H4 (cell line): ENCODE results near the gene ERBB4. TPM values are rescaled to one million over a fixed set of nuclear protein-coding genes. Genes with fewer than 3 reads are reported as not detected.
A peak's percentile ranks its signal among the peaks of the same experiment; 100 is the strongest.
"Not testable (repeated sequence)": the region's sequence is repeated elsewhere in the genome, so short reads cannot be mapped to it uniquely, and the experiment has no call there.

Experiments used
- DNase-seq: peaks from one replicate; pipeline ENCODE4 v3.0.0-alpha.2; 2015; ENCODE audit warnings: low spot score
- total RNA-seq: library from RNA; depleted of rRNA; stranded (reverse); fragments of >200 nt; shearing (Covaris generic); gene quantifications from 2 replicates; pipeline ENCODE4 v1.2.3, GENCODE V29; 2014

ERBB4 gene
- total RNA-seq, 1 experiment from 2014 or later: 0.33 TPM

- no peak for DNase-seq
Observed at GRCh38 chr2:212147921-212148513, 390.6 kb downstream of the ERBB4 start.

- DNase-seq: no peak
Observed at GRCh38 chr2:212146416-212146815, 392.2 kb downstream of the ERBB4 start.

- peak; percentile 29 for DNase-seq
Observed at GRCh38 chr2:212145121-212145520, 393.5 kb downstream of the ERBB4 start.

GRCh38 chr2:212142631-212143030, 396.0 kb downstream of the ERBB4 start:
- no peak for DNase-seq

- DNase-seq: no peak
Observed at GRCh38 chr2:212141499-212141898, 397.1 kb downstream of the ERBB4 start.

GRCh38 chr2:212136216-212136795, 402.3 kb downstream of the ERBB4 start:
- no peak for DNase-seq

GRCh38 chr2:212135739-212136138, 402.9 kb downstream of the ERBB4 start:
- DNase-seq: no peak

- DNase-seq: no peak
Observed at GRCh38 chr2:212133337-212133736, 405.3 kb downstream of the ERBB4 start.

GRCh38 chr2:212124598-212124997, 414.0 kb downstream of the ERBB4 start:
- DNase-seq: no peak

- no peak for DNase-seq
Observed at GRCh38 chr2:212119591-212119990, 419.0 kb downstream of the ERBB4 start.

- no peak for DNase-seq
Observed at GRCh38 chr2:212117926-212118325, 420.7 kb downstream of the ERBB4 start.

GRCh38 chr2:212114489-212114888, 424.1 kb downstream of the ERBB4 start:
- DNase-seq: no peak

- no peak for DNase-seq
Observed at GRCh38 chr2:212112401-212112800, 426.2 kb downstream of the ERBB4 start.

GRCh38 chr2:212109792-212110680, 428.6 kb downstream of the ERBB4 start:
- no peak for DNase-seq

GRCh38 chr2:212109217-212109616, 429.4 kb downstream of the ERBB4 start:
- no peak for DNase-seq

- DNase-seq: no peak
Observed at GRCh38 chr2:212107989-212108388, 430.6 kb downstream of the ERBB4 start.

- no peak for DNase-seq
Observed at GRCh38 chr2:212107014-212107413, 431.6 kb downstream of the ERBB4 start.

GRCh38 chr2:212106536-212106935, 432.1 kb downstream of the ERBB4 start:
- not testable (repeated sequence) for DNase-seq

GRCh38 chr2:212099658-212100057, 438.9 kb downstream of the ERBB4 start:
- DNase-seq: no peak

- no peak for DNase-seq
Observed at GRCh38 chr2:212098966-212099365, 439.6 kb downstream of the ERBB4 start.

GRCh38 chr2:212097001-212097400, 441.6 kb downstream of the ERBB4 start:
- DNase-seq: no peak

- DNase-seq: no peak
Observed at GRCh38 chr2:212089873-212090272, 448.7 kb downstream of the ERBB4 start.

- DNase-seq: no peak
Observed at GRCh38 chr2:212088353-212088752, 450.2 kb downstream of the ERBB4 start.
